Measurements from ENCODE around the gene NCKAP5. TPM values are rescaled to one million over a fixed set of nuclear protein-coding genes. Genes with fewer than 3 reads are reported as not detected.
A peak's percentile ranks its signal among the peaks of the same experiment; 100 is the strongest.

Gene NCKAP5
- total and polyA plus RNA-seq, 2 of the 8 experiments (the other 6 are each of a cell fraction or from before 2014, with no cell fraction given): 0.27 to 0.86 TPM

DNA sequence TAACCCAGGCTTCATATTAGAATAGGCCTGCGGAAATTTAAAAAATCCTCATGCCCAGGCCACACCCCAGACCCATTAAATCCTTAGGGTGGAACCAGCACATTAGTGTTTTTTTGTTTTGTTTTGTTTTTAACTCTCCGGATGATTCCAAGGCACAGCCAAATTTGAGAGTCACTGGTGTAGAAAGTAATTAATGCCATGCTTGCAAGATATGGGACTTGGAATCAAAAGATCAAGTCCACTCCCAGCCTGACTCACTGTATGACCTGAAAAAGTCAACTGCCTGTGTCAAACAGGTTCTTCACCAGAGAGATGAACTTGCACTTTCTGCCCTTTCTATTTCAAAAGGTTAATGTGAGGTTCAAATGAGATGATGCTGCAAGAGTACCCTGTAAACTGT, 588.0 kb downstream of the NCKAP5 start:
- ChIA-PET CTCF (ENCODE audit: partially characterized antibody) (interaction anchor here (1.0 kb wide), 1 partner anchor 10 kb away, joined by 3 read pairs; no protein-coding TSS in a partner anchor), POLR2A (ENCODE audit: partially characterized antibody) (no interaction called here)
- H4K91ac ChIP-seq (replicated peaks; ENCODE audit: insufficient read length, low read length): no peak overlapping the region
- H3K79me1 ChIP-seq (ENCODE audit: low read depth, low read length): no peaks in the 10 kb centered on the region
- H2BK15ac ChIP-seq (ENCODE audit: low read length): no peak overlapping the region
- no peaks in the 10 kb centered on the region for H3K27me3 ChIP-seq (replicated peaks in 1 of 4; ENCODE audit: control insufficient read depth in 3 of 4, extremely low read depth in 1 of 4, insufficient read depth in 3 of 4, low read length in 3 of 4)
- H4K5ac ChIP-seq (ENCODE audit: insufficient read length, low read depth, low read length): no peak overlapping the region
- H2AK5ac ChIP-seq (ENCODE audit: low read depth, low read length): no peak overlapping the region
- no peak overlapping the region for H2BK20ac ChIP-seq (ENCODE audit: low read length)
- no peak for DNase-seq (ENCODE audit: low read depth in 1 of 2, low spot score in 2 of 2)
- no peak overlapping the region for H3K18ac ChIP-seq (ENCODE audit: extremely low read depth, low read length)
- no peak overlapping the region for H3K27ac ChIP-seq (ENCODE audit: low read depth, low read length)
- no peak overlapping the region for H3K9ac ChIP-seq (replicated peaks in 1 of 4; ENCODE audit: extremely low read depth in 1 of 4, low read depth in 3 of 4, low read length in 3 of 4)
- no peak overlapping the region for H2BK12ac ChIP-seq (ENCODE audit: low read depth, low read length)
- no peaks in the 10 kb centered on the region for H3K79me2 ChIP-seq (ENCODE audit: control insufficient read depth in 1 of 2, insufficient read depth in 2 of 2, low read length in 2 of 2)
- no peak overlapping the region for H3K14ac ChIP-seq (ENCODE audit: insufficient read length)
- no peak overlapping the region for H2BK5ac ChIP-seq (ENCODE audit: low read depth, low read length)
- no peak for FAIRE-seq
- peaks cover 0 to 1% of the 10 kb centered on the region in 2 experiments for H4K20me1 ChIP-seq (replicated peaks in 1 of 2; ENCODE audit: control insufficient read depth in 1 of 2, insufficient read depth in 2 of 2, low read length in 2 of 2)
- H3K56ac ChIP-seq (replicated peaks; ENCODE audit: insufficient read length, low read depth, low read length): no peak overlapping the region
- H3K36me3 ChIP-seq (ENCODE audit: control insufficient read depth in 2 of 4, insufficient read depth in 4 of 4, low read length in 3 of 4): no peaks in the 10 kb centered on the region
- H4K8ac ChIP-seq (ENCODE audit: extremely low read depth, insufficient read depth, low read length): no peak overlapping the region
- no peak overlapping the region for H3K4me3 ChIP-seq (ENCODE audit: extremely low read depth in 1 of 4, insufficient read depth in 2 of 4, low read depth in 3 of 4, low read length in 4 of 4)
- H3K4me1 ChIP-seq (replicated peaks in 1 of 4; ENCODE audit: control insufficient read depth in 3 of 4, insufficient read depth in 4 of 4, low read length in 3 of 4): no peaks in the 10 kb centered on the region
- H3K9me3 ChIP-seq (ENCODE audit: insufficient read depth in 2 of 2, low read depth in 1 of 2, low read length in 1 of 2): no peaks in the 10 kb centered on the region
- H3K4ac ChIP-seq (replicated peaks; ENCODE audit: insufficient read length, low read depth, low read length): no peak overlapping the region
- no peak overlapping the region for H3K23ac ChIP-seq (ENCODE audit: insufficient read length)
- no peak overlapping the region for H2AFZ ChIP-seq (ENCODE audit: low read length)
- peak overlapping the region; percentile 54 for H2BK120ac ChIP-seq (replicated peaks; ENCODE audit: low read depth, low read length)
- WGBS, 2 experiments (ENCODE audit: extremely low coverage in 1 of 2, insufficient coverage in 1 of 2, insufficient read length in 1 of 2, insufficient replicate concordance in 2 of 2, low coverage in 1 of 2, low lambda C conversion rate in 2 of 2, missing lambda C conversion rate in 1 of 2): 65% methylated on average over 2 of the region's 2 CpGs; no CpG with 5 or more reads in 1 of the 2 experiments
- H3K23me2 ChIP-seq (ENCODE audit: low read depth, low read length): no peaks in the 10 kb centered on the region
- H3K4me2 ChIP-seq (ENCODE audit: insufficient read depth in 1 of 2, low read depth in 2 of 2, low read length in 2 of 2): no peak overlapping the region
- TF ChIP-seq RNF2 (IDR thresholded peaks at IDR 0.05; ENCODE audit: borderline replicate concordance, low read depth, low read length, missing control alignments, poor library complexity, severe bottlenecking): no peak
- TF ChIP-seq SIX5 (IDR thresholded peaks at IDR 0.05; ENCODE audit: low read depth, low read length): no peak
- TF ChIP-seq TCF12 (IDR thresholded peaks at IDR 0.05; ENCODE audit: low read depth, low read length): no peak
- no peak for TF ChIP-seq BCL11A (IDR thresholded peaks at IDR 0.05; ENCODE audit: low read depth in 2 of 2, low read length in 2 of 2)
- no peak for TF ChIP-seq EGR1 (IDR thresholded peaks at IDR 0.05; ENCODE audit: borderline replicate concordance, low read depth, low read length)
- no peak for TF ChIP-seq CTBP2 (IDR thresholded peaks at IDR 0.05; ENCODE audit: borderline replicate concordance, insufficient read depth, insufficient read length, low read length)
- TF ChIP-seq, protein P1, sequence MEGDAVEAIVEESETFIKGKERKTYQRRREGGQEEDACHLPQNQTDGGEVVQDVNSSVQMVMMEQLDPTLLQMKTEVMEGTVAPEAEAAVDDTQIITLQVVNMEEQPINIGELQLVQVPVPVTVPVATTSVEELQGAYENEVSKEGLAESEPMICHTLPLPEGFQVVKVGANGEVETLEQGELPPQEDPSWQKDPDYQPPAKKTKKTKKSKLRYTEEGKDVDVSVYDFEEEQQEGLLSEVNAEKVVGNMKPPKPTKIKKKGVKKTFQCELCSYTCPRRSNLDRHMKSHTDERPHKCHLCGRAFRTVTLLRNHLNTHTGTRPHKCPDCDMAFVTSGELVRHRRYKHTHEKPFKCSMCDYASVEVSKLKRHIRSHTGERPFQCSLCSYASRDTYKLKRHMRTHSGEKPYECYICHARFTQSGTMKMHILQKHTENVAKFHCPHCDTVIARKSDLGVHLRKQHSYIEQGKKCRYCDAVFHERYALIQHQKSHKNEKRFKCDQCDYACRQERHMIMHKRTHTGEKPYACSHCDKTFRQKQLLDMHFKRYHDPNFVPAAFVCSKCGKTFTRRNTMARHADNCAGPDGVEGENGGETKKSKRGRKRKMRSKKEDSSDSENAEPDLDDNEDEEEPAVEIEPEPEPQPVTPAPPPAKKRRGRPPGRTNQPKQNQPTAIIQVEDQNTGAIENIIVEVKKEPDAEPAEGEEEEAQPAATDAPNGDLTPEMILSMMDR (IDR thresholded peaks at IDR 0.05; ENCODE audit: control extremely low read depth in 1 of 3, insufficient read depth in 1 of 3, low read depth in 1 of 3, low read length in 3 of 3): no peak
- TF ChIP-seq, protein P2, sequence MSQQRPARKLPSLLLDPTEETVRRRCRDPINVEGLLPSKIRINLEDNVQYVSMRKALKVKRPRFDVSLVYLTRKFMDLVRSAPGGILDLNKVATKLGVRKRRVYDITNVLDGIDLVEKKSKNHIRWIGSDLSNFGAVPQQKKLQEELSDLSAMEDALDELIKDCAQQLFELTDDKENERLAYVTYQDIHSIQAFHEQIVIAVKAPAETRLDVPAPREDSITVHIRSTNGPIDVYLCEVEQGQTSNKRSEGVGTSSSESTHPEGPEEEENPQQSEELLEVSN (IDR thresholded peaks at IDR 0.05): no peak
- no peak for TF ChIP-seq RBBP5 (IDR thresholded peaks at IDR 0.05; ENCODE audit: borderline replicate concordance, low read depth, low read length)
- TF ChIP-seq SUZ12 (IDR thresholded peaks at IDR 0.05; ENCODE audit: low read length): no peak
- no peak for TF ChIP-seq SP4 (IDR thresholded peaks at IDR 0.05; ENCODE audit: low read length)
